ENCODE measurements around the gene GALNT10.

DNA sequence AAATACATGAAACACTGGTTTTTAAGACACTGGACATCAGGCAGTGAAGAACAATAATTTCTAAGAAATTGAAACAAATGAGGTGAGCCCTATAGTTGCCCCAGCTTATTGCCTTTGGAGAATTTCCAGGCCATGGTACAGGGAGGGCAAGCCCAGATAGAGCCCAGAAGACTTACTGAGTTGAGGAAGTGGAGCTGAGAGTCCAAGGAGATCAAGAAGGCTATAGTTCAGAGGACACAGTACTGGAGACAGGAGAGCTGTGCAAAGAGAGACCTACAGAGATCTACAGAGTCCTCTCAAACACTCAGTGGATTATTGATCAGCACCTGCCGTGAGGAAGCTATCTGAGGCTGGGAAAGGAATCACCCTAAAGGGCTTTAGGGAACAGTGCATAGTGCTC is 112.6 kb downstream of the GALNT10 start:
- TF ChIP-seq POLR2AphosphoS5 (IDR thresholded peaks at IDR 0.05) (no peak), EP300 (IDR thresholded peaks at IDR 0.05) (no peak)

All from esophagus muscularis mucosa (tissue), 3 donors.